GM19467 (cell line): ENCODE data around the gene VMP1.
"Not testable (repeated sequence)": the region's sequence is repeated elsewhere in the genome, so short reads cannot be mapped to it uniquely, and the experiment has no call there.

Source experiments
- ATAC-seq: cut with Tn5 transposase; IDR thresholded peaks from one replicate; pipeline ENCODE4 v1.9.1; 2021; ENCODE audit warnings: mild to moderate bottlenecking, moderate library complexity; ENCODE audit not compliant: unreplicated experiment

VMP1 gene

DNA sequence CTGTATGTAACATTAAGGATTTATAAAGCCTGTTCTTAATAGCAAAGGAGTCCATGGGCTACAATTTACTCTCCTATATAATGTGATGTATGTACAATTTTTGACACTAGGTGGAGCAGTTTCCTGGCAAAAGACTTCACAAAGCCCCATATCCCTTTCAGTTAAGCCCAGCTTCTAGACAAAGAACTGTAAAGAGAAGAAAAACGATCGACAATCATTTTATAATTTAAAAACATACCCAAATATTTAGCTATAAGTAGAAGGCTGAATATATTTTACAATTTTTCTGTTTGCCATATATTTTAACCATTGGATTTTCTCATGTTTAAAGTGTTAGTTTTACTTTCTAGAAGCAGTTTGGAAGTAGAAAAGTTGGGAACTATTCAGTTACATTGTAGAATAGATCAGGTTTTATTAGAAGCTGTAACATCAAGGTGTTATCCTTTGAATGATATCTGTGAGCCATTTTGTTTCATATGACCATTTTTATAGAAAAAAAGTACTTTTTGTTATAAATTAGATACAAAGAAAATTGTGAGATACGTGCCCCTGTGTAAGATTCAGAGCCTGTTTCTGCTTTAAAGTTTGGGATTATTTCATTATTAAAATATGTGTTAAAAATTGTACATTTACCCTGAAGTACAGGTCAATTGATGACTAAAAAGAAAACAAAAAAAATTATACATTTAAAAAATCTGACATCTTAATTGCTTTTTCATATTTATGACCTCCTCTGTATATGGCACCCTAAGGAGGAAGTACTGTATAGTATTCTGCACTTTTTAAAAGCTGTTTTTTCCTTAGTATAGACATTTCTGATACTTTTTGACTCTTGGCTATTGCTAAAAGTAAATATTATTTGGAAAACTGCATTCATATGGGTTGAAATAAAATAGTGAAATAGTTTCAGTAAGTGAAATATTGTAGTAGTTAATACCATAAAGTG is 46.3 kb downstream of the VMP1 start:
- ATAC-seq = no peak

DNA sequence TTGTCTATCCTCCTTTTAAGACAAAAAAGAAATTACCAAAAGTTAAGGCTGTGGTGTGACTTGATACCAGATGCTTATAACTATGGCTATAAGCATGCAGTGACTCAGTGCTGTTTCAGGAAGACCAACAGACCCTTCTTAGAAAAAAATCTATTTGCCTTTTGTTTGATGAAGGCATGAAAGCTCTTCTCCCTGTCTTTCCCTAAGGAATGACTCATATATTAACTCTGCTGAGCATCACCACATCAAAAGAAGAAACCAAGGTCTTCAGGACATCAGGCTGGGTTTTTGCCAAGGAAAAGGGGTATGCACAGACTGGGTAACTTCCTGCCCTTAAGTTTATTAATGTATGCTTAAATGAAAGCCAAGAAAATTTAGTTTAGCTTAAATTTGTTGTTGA is 47.1 kb downstream of the VMP1 start:
- ATAC-seq = no peak

DNA sequence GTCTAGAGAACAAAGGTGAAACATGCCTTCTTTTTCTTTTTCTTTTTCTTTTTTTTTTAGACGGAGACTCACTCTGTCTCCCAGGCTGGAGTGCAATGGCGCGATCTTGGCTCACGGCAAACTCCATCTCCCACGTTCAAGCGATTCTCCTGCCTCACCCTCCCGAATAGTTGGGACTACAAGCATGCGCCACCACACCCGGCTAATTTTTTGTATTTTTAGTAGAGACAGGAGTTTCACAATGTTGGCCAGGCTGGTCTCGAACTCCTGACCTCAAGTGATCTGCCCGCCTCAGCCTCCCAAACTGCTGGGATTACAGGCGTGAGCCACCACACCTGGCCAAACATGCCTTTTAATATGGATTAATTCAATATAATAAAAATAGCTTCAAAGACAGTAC is 47.6 kb downstream of the VMP1 start:
- not testable (repeated sequence) for ATAC-seq

DNA sequence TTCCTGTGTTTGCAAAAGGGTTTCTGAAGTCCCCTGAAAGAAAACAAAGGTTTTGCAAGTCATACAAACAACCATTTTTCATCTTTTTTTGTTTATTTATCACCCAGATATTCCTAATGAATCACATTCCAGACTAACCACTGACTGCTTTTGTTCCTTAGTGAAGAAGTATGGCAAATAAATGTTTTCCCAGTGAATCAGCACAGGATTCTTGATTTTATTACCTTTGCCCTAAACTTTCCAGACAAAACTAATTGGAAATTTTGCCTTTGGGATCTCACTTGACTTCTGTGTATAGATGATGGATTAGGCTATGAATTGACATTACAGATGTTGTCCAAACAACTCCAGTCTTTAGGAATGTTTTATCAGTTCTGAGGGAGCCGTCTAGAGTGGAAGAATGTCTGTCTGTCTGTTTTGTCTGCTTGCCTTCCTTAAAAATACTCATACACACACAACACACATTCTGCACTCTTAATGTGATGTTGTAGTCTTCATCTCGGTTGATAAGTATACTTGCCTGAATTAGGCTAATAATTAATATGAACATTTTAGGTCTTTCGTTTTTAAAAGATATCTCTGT is 48.9 kb downstream of the VMP1 start:
- ATAC-seq = no peak

DNA sequence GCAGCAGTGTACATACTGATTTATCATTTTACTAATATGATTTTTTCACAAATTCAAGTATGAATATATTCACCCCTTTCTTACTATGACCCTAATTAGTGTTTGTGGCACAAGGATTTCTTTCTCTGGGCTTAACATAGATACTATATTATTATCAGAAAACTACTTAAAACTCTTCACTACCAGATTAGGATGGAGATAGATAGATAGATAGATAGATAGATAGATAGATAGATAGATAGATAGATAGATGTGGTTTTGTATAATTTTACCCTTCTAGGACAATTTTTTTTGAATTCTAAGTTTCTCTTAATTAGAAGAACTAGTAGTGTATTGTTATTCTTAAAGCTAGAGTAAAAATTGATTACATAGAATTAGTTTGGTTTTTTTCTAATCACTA is 49.6 kb downstream of the VMP1 start:
- ATAC-seq = no peak

DNA sequence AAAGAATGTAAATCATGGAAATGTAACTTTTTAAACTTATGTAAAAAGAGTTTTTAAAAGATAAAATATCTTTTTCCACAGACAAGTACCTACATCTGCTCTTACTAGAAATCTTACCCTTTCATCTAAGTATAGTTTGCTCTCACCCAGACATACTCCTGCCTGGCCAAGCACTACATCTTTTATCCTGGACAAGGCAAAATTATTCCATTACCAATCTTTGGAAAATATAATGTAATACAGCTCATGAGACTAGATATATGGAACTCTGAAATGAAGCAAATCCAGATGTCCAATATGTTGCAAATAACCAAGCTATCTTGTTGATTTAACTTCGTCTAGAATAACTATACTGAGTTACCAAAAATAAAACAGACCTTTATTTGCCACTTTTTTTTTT is 50.0 kb downstream of the VMP1 start:
- ATAC-seq = no peak

DNA sequence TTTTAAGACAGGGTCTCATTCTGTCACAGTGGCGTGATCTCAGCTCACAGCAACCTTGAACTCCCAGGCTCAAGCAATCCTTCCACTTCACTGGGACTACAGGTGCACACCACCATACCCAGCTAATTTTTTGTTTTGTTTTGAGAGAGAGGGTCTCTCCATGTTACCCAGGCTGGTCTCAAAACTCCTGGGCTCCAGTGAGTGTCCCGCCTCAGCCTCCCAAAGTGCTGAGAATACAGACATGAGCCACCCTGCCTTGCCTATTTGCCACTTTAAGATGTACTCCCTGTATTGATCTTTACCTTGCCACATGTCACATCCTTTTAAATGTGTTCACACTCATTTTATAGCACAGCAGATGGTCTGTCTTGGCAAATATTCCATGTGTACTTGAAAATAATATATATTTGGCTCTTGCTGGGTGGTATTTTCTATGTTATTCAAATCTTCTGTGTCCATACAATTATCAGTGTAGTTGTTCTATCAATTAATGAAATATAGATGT is 50.5 kb downstream of the VMP1 start:
- ATAC-seq = no peak

DNA sequence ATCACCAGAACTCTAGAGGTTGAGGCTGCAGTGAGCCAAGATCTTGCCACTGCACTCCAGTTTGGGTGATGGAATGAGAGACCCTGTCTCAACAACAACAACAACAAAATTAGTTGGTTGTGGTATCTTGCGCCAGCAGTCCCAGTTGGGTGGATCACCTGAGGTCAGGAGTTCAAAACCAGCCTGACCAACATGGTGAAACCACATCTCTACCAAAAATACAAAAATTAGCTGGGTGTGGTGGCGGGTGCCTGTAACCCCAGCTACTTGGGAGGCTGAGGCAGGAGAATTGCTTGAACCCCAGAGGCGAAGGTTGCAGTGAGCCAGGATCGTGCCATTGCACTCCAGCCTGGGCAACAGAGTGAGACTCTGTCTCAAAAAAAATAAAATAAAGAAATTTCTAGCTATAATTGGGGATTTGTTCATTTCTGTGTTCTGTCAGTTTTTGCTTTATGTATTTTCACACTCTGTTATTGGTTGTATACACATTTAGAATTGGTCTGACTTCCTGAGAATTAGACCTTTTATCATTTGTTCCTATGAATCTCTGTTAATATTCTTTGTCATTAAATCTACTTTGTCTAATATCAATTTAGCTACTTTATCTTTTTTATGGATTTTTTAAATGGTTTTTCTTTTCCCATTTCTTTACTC is 51.7 kb downstream of the VMP1 start:
- ATAC-seq = not testable (repeated sequence)

DNA sequence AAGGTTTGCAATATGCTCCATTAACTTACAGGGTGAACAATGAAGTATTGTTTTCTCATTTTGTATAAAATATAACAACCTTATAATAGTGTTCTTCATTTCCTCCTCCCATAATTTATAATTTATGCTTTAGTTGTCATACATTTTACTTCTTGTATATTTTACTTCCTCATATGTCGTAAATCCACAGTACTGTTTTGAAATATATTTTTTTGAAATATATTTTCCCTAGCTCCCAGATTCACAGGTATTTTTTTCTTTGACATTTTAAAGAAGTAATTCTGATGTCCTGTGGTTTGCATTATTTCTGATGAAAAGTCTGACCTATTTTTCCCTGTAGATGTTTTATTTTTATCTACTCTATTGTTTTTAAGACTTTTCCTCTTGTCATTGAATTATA is 52.7 kb downstream of the VMP1 start:
- ATAC-seq = no peak

DNA sequence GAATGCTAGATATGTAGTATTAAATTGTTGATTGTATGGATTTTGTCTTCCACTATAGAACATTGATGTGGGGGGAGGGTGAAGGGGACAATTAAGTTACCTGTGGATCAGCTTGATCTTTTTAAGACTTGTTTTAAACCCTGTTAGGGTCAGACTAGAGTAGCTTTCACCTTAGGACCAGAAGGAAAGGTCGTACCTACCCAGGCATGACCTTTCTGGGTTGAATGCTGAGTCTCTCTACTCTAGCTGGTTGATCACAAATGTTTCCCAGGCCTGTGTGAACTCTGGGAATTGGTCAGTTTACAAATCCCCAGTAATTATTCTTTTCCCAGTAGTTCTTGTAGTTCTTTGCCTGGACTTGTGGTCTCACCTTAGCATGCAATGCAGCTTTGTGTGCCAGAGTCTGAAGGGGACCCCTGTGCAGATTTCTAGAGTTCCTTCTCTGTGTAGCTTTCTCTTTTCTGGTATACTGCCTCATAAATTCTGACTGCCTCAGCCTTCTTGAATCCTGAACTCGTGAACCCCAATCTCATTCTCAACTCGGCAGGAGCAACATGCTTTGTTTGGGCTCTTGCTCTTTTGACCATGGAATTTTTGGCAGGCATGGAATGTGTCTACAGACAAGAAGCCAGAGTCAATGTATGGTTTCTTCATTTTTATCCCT is 54.1 kb downstream of the VMP1 start:
- ATAC-seq = no peak

DNA sequence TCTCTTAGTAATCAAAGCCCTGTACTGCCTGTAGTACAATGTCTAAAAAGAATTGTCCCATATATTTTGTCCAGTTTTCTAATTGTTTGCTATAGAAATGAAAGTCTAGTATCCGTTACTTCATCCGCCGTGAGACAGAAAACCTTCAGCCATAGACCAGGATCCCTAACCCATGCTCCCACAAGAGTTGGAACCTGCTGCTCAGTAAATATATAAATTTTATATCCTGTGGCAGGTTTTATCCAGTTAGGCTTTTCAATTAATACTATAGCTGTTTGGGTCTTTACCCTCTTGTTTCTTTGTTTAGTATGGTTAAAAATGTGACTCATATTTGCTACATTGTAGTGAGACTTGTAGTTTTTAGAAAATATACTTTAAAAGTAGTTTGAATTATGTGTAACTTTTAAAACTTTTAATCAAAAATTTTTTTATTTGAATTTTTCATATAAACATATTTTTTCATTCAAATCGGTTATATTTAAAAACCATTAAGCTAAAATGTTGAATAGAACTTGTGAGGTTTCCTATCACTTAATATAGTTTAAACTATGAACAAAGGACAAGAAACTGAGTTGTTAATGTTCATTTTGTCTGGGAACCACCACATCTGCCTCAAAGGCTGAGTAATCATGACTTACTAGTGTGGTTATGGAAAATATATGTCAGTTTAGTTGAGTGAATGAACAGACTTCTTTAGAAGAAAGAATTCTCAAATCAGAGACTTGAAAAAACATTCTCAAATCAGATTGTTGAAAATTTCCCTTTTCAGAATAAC is 54.8 kb downstream of the VMP1 start:
- no peak for ATAC-seq

DNA sequence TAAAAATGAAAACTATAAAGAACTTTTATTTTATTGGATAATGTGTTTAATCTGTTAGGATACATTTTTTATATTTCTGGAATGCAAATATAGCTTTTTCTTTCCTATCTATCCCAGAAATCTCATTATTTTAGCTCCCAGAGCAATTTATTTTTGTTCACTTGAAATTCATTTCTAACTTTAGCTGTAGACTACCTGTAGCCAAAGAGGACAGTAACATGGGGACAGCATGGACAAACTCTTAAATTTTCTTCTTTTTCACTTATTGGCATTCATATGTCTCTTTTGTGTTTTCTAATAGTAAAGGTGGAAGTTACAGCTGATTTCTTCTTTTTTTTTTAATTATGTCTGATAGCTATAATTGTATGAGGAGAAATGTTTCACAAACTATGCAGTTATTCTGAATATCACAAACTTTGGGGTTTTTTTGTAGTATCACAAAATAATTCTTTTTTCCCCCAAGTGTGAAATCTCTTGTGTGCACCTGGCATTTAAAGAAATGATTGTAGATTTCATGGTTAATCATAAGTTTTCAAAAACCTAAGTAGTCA is 55.4 kb downstream of the VMP1 start:
- ATAC-seq = no peak

DNA sequence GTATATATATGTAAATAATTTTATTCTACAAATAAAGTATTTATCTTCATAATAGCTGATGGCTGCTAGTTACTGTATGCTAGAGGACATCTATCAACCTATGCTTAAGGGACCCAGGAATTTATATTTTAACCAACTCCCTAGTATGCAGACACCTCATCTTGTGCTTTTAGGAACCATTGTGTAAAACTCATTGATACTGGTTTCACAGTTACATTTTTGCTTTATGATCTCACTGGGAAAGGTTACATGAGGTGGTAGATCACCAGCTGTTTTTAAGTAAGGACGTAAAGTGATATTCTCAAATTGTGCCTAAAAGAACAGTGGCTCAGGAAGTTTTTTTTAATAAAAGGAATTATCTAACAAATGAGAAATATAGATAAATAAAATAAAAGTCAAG is 56.4 kb downstream of the VMP1 start:
- ATAC-seq = no peak

DNA sequence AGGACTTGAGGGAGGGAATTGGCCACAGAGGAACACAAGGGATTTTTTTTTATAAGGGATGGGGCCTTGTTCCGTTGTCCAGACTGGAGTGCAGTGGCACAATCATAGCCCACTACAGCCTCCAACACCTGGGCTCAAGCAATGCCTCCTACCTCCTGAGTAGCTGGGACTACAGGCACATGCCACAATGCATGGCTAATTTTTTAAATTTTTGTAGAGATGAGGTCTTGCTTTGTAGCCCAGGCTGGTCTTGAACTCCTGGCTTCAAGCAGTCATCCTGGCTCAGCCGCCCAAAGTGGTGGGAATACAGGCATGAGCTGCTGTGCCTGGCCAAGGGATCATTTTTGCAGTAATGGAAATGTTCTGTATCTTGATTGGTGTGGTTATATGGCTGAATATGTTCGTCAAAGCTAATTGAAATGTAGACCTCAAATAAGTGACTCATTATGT is 56.9 kb downstream of the VMP1 start:
- no peak for ATAC-seq

DNA sequence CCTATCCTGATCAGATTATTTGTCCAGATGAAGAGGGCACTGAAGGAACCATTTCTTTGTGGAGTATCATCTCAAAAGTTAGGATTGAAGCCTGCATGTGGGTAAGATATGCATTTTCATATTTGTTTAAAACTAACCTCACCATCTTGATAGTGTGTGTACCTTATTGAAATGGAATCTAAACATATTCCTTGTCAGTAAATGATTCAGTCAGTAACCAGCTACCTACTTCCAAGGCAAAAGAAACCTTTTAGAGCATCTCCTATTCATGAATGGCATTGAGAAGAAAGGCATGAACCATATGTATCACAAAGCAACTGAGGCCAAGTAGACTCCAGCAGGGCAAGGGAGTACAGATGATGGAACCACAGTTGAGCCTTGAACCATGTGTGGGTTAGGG is 57.6 kb downstream of the VMP1 start:
- ATAC-seq = no peak

DNA sequence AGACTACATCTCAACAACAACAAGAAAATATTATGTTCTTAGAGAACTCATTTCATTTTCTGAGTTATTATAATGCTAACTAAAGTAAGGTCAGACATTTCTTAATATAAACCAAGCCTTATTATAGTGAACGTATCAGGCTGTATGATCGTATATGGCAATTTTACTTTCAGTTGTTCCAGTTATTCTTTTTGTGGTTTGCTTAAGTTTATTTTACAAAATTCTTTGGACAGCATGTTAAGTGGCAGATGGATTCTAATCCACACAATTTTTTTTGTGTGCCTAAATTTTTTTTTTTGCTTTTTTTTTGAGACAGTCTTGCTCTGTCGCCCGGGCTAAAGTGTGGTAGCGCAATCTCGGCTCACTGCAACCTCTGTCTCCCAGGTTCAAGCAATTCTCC is 59.0 kb downstream of the VMP1 start:
- ATAC-seq = no peak

DNA sequence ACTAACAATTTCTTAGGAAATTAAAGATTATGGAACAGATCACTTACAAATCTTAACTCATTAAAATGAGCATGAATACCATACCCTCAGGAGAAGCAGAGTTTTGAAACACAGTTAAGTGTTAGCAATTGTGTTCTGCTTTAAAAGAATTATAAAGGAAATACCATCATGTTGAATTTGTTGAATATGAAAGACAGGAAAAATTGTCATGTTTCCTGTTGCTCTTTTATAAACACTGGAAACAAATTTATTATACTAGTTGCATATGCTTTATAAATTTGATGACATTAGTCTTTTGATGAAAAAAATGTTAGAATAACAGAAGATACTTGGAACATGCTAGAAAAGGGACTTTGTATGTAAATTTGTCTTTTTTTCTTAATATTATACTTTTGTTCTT is 59.7 kb downstream of the VMP1 start:
- no peak for ATAC-seq

DNA sequence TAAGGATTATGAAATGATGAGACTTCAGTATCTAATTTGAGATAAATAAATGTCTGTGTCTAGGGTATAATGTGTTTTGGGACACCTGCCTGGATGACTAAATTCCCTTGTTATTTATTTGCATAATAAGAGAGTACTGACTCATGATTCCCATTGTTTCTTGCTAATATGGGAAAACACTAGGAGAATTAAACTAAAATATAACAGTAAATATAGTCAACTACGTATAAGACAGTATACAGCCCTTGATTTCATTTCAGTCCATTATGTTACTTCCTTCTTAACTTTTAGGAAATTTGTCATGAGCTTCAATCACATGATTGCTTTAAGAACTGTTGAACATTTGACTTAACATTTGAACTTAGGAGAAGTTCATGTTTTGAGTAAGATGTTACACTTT is 62.4 kb downstream of the VMP1 start:
- ATAC-seq = no peak

DNA sequence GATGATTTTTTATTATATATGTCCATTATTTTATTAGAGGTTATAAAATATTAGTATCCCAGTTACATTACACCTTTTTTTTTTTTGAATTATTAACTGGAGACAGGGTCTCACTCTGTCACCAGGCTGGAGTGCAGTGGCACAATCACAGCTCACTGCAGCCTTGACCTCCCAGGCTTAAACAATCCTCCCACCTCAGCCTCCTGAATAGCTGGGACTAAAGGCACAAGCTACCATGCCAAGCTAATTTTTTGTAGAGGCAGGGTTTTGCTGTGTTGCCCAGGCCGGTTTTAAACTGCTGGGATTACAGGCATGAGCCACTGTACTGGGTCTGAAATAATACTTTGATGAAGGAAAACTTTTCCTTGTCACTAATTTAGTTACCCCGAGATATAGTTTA is 63.6 kb downstream of the VMP1 start:
- ATAC-seq = no peak

DNA sequence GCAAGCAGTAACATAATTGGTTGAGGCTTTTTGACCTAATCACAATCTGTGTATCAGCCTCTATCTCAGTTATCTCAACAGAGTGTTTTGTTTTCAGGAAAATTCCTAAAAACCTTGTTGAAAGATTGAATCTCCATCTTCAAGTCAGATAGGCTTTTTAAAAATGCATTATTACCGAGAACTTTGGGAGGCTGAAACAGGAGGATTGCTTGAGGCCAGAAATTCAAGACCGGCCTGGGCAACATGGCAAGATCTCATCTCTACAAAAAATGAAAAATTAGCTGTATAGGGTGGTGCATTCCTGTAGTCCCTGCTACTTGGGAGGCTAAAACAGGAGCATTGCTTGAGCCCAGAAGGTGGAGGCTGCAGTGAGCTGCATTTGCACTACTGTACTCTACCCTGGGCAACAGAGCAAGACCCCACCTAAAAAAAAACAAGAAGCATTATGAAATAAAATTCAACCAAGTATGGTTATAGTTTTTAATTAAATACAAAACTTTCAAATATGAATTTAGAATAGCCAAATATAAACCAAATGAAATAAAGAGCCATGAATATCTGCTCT is 68.4 kb downstream of the VMP1 start:
- ATAC-seq = no peak
